Keratinocyte (primary cell): ENCODE measurements around the gene TBCC. TPM values are rescaled to one million over a fixed set of nuclear protein-coding genes. Genes with fewer than 3 reads are reported as not detected.

Source experiments
- DNase-seq: peaks from one replicate; pipeline ENCODE4 v3.0.0-alpha.2; 2011; ENCODE audit warnings: low read depth, missing footprints, low spot score
- FAIRE-seq: peaks from 2 replicates; lab custom pipeline; 2011; peaks lifted over from hg19 to GRCh38; lab: Jason Lieb, UNC
- H2AFZ ChIP-seq: 2 replicates; pipeline ENCODE4 v1.6.0; 2012; ENCODE audit warnings: low read length, control low read depth, inconsistent platforms; ENCODE audit not compliant: control insufficient read depth
- H3K27ac ChIP-seq: 2 replicates; pipeline ENCODE4 v1.5.1; 2011; ENCODE audit warnings: low read length; ENCODE audit not compliant: control insufficient read depth, insufficient read depth
- H3K27me3 ChIP-seq: 3 replicates; pipeline ENCODE4 v1.6.0; 2011; ENCODE audit warnings: low read length; ENCODE audit not compliant: control insufficient read depth, insufficient read depth; ENCODE audit errors: extremely low read depth
- H3K36me3 ChIP-seq, 2 experiments: 2 replicates in 1 of 2; 3 replicates in 1 of 2; pipeline ENCODE4 v1.5.1; 2011; ENCODE audit warnings: low read length in 2 of 2, mild to moderate bottlenecking in 1 of 2; ENCODE audit not compliant: control insufficient read depth in 2 of 2, insufficient read depth in 2 of 2; ENCODE audit errors: extremely low read depth in 1 of 2
- H3K4me1 ChIP-seq: 3 replicates; pipeline ENCODE4 v1.5.1; 2011; ENCODE audit warnings: low read length; ENCODE audit not compliant: control insufficient read depth, insufficient read depth; ENCODE audit errors: extremely low read depth
- H3K4me2 ChIP-seq: 3 replicates; pipeline ENCODE4 v1.6.0; 2011; ENCODE audit warnings: low read depth, low read length; ENCODE audit not compliant: control insufficient read depth, insufficient read depth; ENCODE audit errors: extremely low read depth
- H3K4me3 ChIP-seq, 3 experiments: fragments of 200-600 bp in 1 of 3; sonication (generic) in 1 of 3; 2 replicates in 2 of 3; 3 replicates in 1 of 3; pipeline ENCODE4 v1.5.1; 2011 to 2016; ENCODE audit warnings: low read length in 3 of 3, mild to moderate bottlenecking in 3 of 3, control low read depth in 2 of 3, inconsistent platforms in 1 of 3, low read depth in 1 of 3, mixed read lengths in 1 of 3, mixed run types in 1 of 3, moderate library complexity in 1 of 3; ENCODE audit not compliant: control insufficient read depth in 2 of 3, insufficient read depth in 2 of 3; ENCODE audit errors: extremely low read depth in 1 of 3
- H3K79me2 ChIP-seq: 2 replicates; pipeline ENCODE4 v1.6.0; 2012; ENCODE audit warnings: low read length; ENCODE audit not compliant: control insufficient read depth, insufficient read depth
- H3K9ac ChIP-seq: 3 replicates; pipeline ENCODE4 v1.6.0; 2011; ENCODE audit warnings: low read length; ENCODE audit not compliant: control insufficient read depth, insufficient read depth; ENCODE audit errors: extremely low read depth
- H3K9me1 ChIP-seq: 3 replicates; pipeline ENCODE4 v1.6.0; 2011; ENCODE audit warnings: low read length; ENCODE audit not compliant: control insufficient read depth, insufficient read depth; ENCODE audit errors: extremely low read depth
- H3K9me3 ChIP-seq: 2 replicates; pipeline ENCODE4 v1.5.1; 2012; ENCODE audit warnings: low read depth, low read length; ENCODE audit not compliant: control insufficient read depth
- H4K20me1 ChIP-seq: 3 replicates; pipeline ENCODE4 v1.6.0; 2011; ENCODE audit warnings: low read length; ENCODE audit not compliant: control insufficient read depth, insufficient read depth; ENCODE audit errors: extremely low read depth
- CTCF ChIP-seq, 3 experiments: IDR thresholded peaks in 1 of 3; conservative IDR thresholded peaks in 1 of 3; optimal IDR thresholded peaks in 1 of 3; 2 replicates in 2 of 3; 3 replicates in 1 of 3; pipeline versions ENCODE3 to v1.5.1; 2011; ENCODE audit warnings: low read length in 3 of 3, mild to moderate bottlenecking in 3 of 3, moderate library complexity in 2 of 3, control low read depth in 1 of 3, inconsistent platforms in 1 of 3; ENCODE audit not compliant: insufficient read depth in 2 of 3; ENCODE audit errors: extremely low read depth in 1 of 3
- EZH2 ChIP-seq: IDR thresholded peaks from one replicate; pipeline ENCODE4 v1.6.1; 2012; ENCODE audit warnings: inconsistent platforms, mild to moderate bottlenecking, low read length, moderate library complexity
- dilution Hi-C: fragments of 300-500 bp; cut with MboI; formaldehyde crosslinking; loops from one replicate; pipeline ENCODE4 v1.7.0; 2020; ENCODE audit warnings: low sequenced_read_pairs; ENCODE audit not compliant: extremely low pct_ligation_motif_present
- polyA plus RNA-seq, 5 experiments: library from polyadenylated mRNA; depleted of rRNA in 3 of 5; stranded (reverse) in 3 of 5; stranded (forward) in 1 of 5; unstranded in 1 of 5; fragments of >200 nt; gene quantifications; 1 replicate in 1 of 5; 2 replicates in 3 of 5; 3 replicates in 1 of 5; pipeline versions ENCODE4 v1.2.1 to v1.2.3, GENCODE V29; 2011 to 2012; ENCODE audit warnings: missing spikeins in 2 of 5, low read depth in 1 of 5, low replicate concordance in 1 of 5

Gene TBCC
- polyA plus RNA-seq, 1 donor (not counting 4 experiments of a cell fraction or from before 2014, with no cell fraction given), result 16.7 TPM

GRCh38 chr6:42786525-42786985 lies 40.7 kb upstream of the TBCC start:
- no peak for TF ChIP-seq CTCF (optimal IDR thresholded peaks at IDR 0.05 in 1 of 3, IDR thresholded peaks at IDR 0.05 in 1 of 3, conservative IDR thresholded peaks at IDR 0.05 in 1 of 3; ENCODE audit: extremely low read depth in 1 of 3, insufficient read depth in 2 of 3, low read length in 3 of 3)
- no peak for TF ChIP-seq EZH2
- dilution Hi-C loops, result no loop called here
- Histone ChIP-seq H3K4me3 (no peak overlapping the region), H3K9ac (no peak overlapping the region), H2AFZ (no peak overlapping the region), H4K20me1 (no peaks in the 10 kb centered on the region), H3K79me2 (peaks cover 20% of the 10 kb centered on the region), H3K27me3 (no peaks in the 10 kb centered on the region), H3K9me3 (no peaks in the 10 kb centered on the region), H3K36me3 (peaks cover 0 to 1% of the 10 kb centered on the region in 2 experiments), H3K9me1 (no peaks in the 10 kb centered on the region), H3K4me1 (peaks cover 8% of the 10 kb centered on the region), H3K27ac (no peak overlapping the region), H3K4me2 (no peak overlapping the region)
- FAIRE-seq (no peak), DNase-seq (no peak)

- H3K27ac ChIP-seq, result no peak overlapping the region
- dilution Hi-C loops, result no loop called here
- H3K27me3 ChIP-seq, result no peaks in the 10 kb centered on the region
- peaks cover 20% of the 10 kb centered on the region for H3K79me2 ChIP-seq
- peak overlapping the region; percentile 82 to 88 (median 85) for H3K4me3 ChIP-seq
- H3K36me3 ChIP-seq, result peaks cover 0 to 1% of the 10 kb centered on the region in 2 experiments
- peak overlapping the region; percentile 98 for H3K9ac ChIP-seq
- no peaks in the 10 kb centered on the region for H3K9me1 ChIP-seq
- DNase-seq, result no peak
- FAIRE-seq, result no peak
- H4K20me1 ChIP-seq, result no peaks in the 10 kb centered on the region
- no peak overlapping the region for H2AFZ ChIP-seq
- peaks cover 8% of the 10 kb centered on the region for H3K4me1 ChIP-seq
- no peaks in the 10 kb centered on the region for H3K9me3 ChIP-seq
- H3K4me2 ChIP-seq, result peak overlapping the region; percentile 96
- TF ChIP-seq CTCF (optimal IDR thresholded peaks at IDR 0.05 in 1 of 3, IDR thresholded peaks at IDR 0.05 in 1 of 3, conservative IDR thresholded peaks at IDR 0.05 in 1 of 3; ENCODE audit: extremely low read depth in 1 of 3, insufficient read depth in 2 of 3, low read length in 3 of 3) (no peak), EZH2 (no peak)
Measured at GRCh38 chr6:42784717-42785498, 39.0 kb upstream of the TBCC start.
